ENCODE measurements around the gene PRR30.

DNA sequence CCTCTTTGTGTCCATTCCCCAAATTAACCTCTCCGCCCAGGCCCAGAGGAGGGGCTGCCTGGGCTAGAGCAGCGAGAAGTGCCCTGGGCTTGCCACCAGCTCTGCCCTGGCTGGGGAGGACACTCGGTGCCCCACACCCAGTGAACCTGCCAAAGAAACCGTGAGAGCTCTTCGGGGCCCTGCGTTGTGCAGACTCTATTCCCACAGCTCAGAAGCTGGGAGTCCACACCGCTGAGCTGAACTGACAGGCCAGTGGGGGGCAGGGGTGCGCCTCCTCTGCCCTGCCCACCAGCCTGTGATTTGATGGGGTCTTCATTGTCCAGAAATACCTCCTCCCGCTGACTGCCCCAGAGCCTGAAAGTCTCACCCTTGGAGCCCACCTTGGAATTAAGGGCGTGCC, 39.2 kb downstream of the PRR30 start:
- TF ChIP-seq, protein P1, sequence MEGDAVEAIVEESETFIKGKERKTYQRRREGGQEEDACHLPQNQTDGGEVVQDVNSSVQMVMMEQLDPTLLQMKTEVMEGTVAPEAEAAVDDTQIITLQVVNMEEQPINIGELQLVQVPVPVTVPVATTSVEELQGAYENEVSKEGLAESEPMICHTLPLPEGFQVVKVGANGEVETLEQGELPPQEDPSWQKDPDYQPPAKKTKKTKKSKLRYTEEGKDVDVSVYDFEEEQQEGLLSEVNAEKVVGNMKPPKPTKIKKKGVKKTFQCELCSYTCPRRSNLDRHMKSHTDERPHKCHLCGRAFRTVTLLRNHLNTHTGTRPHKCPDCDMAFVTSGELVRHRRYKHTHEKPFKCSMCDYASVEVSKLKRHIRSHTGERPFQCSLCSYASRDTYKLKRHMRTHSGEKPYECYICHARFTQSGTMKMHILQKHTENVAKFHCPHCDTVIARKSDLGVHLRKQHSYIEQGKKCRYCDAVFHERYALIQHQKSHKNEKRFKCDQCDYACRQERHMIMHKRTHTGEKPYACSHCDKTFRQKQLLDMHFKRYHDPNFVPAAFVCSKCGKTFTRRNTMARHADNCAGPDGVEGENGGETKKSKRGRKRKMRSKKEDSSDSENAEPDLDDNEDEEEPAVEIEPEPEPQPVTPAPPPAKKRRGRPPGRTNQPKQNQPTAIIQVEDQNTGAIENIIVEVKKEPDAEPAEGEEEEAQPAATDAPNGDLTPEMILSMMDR (IDR thresholded peaks at IDR 0.05), result no peak
- no peak for TF ChIP-seq POLR2A (IDR thresholded peaks at IDR 0.05)
